Retinal pigment epithelial cell (primary cell): ENCODE data around the gene CRYBG1.

ENCODE experiments used
- DNase-seq: peaks from one replicate; pipeline ENCODE4 v3.0.0-alpha.2; 2010; ENCODE audit warnings: low read depth
- H3K4me3 ChIP-seq: 2 replicates; pipeline ENCODE4 v1.5.1; 2011; ENCODE audit warnings: mild to moderate bottlenecking, low read length, control low read depth, moderate library complexity
- TF ChIP-seq, protein P1 (sequence below): conservative IDR thresholded peaks from 2 replicates; pipeline ENCODE4 v1.5.1; 2011; ENCODE audit warnings: low read depth, low read length, control low read depth, inconsistent platforms

The CRYBG1 gene

DNA sequence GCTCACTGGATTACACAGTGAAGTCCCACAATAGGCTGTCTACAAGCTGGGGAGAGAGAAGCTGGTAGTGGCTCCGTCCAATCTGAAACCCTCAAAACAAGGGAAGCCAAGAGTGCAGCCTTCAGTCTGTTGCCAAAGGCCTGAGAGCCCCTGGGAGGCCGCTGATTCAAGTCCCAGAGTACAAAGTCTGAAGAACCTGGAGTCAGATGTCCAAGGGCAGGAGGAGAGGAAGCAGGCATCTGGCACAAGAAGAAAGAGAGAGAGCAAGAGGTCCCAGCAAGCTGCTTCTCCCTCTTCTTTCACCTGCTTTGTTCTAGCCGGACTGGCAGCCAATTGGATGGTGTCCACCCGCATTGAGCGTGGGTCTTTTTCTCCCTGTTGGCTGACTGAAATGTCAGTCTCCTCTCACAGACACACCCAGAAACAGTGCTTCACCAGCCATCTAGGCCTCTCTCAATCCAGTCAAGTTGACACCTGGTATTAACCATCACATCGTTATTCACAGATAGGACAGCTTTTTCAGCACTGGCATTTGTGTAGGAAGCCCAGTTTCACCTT is 51.2 kb downstream of the CRYBG1 start:
- H3K4me3 ChIP-seq, result no peak overlapping the region
- TF ChIP-seq, protein P1, sequence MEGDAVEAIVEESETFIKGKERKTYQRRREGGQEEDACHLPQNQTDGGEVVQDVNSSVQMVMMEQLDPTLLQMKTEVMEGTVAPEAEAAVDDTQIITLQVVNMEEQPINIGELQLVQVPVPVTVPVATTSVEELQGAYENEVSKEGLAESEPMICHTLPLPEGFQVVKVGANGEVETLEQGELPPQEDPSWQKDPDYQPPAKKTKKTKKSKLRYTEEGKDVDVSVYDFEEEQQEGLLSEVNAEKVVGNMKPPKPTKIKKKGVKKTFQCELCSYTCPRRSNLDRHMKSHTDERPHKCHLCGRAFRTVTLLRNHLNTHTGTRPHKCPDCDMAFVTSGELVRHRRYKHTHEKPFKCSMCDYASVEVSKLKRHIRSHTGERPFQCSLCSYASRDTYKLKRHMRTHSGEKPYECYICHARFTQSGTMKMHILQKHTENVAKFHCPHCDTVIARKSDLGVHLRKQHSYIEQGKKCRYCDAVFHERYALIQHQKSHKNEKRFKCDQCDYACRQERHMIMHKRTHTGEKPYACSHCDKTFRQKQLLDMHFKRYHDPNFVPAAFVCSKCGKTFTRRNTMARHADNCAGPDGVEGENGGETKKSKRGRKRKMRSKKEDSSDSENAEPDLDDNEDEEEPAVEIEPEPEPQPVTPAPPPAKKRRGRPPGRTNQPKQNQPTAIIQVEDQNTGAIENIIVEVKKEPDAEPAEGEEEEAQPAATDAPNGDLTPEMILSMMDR, result no peak
- no peak for DNase-seq

DNA sequence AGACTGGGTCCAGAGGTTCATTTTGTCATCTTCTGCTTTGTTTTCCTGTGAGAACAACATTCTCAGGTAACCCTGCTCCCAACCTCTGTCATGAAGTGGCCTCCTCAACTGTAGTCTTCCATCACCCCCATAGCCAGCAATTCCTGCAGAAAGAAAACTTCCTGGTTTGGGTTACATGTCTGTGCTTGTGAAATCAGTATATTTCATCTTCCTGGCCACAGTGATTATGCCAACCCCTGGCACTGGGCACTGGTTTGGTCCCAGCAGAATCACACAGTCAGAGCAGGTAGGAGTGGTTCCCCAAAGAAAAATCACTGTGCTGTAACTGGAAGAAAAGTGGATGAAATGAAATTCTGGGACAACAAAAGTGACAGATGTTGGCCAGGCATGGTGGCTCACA is 52.5 kb downstream of the CRYBG1 start:
- DNase-seq, result no peak
- TF ChIP-seq, protein P1, result no peak
- no peak overlapping the region for H3K4me3 ChIP-seq

DNA sequence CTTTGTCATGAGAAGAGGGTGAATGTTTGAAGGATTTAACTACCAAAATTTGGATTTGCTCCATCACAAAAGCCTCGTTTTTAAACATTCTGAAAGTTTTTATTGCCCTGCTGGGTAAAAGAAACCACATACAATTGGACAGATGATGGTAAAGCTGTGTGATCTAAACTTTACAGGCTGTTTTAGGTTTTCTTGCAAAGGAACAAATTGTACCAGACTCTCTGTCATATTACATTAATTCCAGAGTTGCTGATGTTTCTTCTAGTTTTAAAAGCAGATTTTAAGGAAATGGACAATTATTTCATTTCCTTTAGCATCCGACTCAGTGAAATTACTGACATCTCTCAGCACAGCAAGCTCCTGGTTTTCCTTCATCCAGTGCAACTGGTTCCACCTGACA is 53.2 kb downstream of the CRYBG1 start:
- DNase-seq, result no peak
- H3K4me3 ChIP-seq, result no peak overlapping the region
- TF ChIP-seq, protein P1, result no peak

DNA sequence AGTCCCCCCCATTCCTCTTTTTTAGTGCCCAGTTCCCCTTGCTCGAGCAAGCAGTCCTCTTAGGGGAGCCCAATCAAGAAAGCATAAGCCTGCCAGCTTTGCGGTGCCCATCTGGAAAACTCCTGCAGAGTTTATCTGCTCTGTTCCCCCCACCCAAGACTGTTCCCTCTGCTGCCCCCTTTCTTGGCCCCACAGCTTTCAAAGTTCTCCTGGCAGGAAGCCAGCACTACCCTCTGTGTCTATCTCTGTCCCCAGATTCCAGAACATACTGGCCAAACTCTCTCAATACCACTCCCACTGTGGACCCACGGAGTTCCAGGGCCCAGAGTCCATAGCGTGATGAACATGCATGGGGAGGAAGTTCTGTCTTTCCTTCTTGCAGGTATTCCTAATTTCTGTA is 55.4 kb downstream of the CRYBG1 start:
- H3K4me3 ChIP-seq, result no peak overlapping the region
- no peak for DNase-seq
- TF ChIP-seq, protein P1, result no peak

DNA sequence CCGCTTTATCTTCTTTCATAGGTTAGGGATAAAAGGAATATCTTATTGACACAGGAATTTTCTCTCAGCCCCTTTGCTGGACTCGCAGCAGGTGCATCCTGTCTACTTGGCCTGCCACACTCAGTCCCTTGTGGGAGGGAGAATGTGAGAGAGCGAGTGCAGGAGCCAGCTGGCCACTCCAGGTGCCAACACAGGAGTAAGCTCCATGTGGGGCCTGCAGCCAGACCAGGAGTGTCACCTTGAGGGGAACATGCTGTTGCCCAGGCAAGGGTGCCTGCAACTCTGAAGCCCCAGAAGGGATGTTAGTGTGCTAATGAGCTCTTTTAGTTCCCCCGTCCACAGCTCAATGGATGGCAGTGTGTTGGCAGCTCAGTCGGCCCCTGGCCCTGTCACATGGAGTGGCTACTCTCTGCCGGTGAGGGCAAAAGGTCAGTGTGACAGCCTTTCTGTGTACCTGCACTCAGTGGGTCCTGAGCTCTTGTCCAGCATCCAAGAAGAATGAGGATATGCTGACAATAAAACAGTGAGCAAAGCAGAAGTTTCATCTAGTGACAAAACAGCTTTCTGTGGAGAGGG is 57.1 kb downstream of the CRYBG1 start:
- H3K4me3 ChIP-seq, result no peak overlapping the region
- TF ChIP-seq, protein P1, result no peak
- no peak for DNase-seq

DNA sequence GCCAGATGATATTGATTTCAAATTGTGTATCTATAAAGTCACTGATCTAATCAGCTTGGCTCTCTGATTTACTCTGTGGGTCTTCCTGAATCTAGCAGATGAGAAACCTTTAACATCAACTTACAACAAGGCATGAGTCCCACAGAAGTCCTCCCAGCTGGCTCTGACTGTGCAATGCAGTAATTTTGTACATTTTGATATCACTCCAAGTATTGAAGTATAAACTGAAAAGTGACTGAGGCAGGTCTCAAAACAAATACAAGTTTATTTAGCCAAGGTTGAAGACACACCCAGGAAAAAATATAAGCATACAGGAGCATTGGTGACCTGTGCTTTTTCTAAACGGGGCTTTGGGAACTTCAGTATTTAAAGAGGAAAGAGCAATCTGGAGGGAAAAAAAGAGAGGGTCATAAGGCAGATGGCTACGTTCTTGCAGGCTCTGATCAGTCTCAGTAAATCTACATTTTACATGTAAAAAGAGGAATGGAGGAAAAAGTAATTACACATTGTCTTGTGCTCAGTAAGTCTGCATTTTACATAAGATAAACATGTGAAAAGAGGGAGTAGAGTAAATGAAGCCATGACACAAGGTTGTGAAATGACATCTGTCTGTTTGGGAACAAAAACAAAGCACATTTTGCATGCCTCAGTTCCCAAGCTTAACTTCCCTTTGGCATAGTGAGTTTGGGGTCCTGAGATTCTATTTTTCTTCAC is 59.5 kb downstream of the CRYBG1 start:
- H3K4me3 ChIP-seq, result no peak overlapping the region
- TF ChIP-seq, protein P1, result no peak
- no peak for DNase-seq

DNA sequence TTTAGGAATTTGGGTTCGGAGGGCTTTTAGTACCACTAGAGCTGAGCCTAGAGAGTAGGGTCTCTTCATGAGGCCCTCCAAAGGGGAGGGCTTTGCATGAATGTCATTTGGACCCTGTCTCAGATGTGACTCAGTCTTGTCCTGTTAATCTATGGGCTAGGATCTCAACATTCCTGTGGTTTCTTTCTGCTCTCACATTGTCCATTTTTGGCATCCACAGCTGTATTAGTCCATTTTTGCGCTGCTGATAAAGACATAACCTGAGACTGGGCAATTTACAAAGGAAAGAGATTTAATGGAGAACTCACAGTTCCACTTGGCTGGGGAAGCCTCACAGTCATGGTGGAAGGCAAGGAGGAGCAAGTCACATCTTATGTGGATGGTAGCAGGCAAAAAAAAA is 61.0 kb downstream of the CRYBG1 start:
- DNase-seq, result no peak
- no peak overlapping the region for H3K4me3 ChIP-seq
- TF ChIP-seq, protein P1, result no peak
